GM08714 (cell line): ENCODE measurements around the gene NXPH4.

ENCODE experiments used
- H3K4me3 ChIP-seq: fragments of 200-500 bp; sonication (Bioruptor generic); 2 replicates; pipeline ENCODE4 v1.5.1; 2014; ENCODE audit warnings: mild to moderate bottlenecking, low read length, inconsistent platforms
- ZNF274 ChIP-seq: IDR thresholded peaks from 2 replicates; pipeline ENCODE4 v1.6.1; 2012; ENCODE audit warnings: mild to moderate bottlenecking, low read depth, low read length

Gene NXPH4

DNA sequence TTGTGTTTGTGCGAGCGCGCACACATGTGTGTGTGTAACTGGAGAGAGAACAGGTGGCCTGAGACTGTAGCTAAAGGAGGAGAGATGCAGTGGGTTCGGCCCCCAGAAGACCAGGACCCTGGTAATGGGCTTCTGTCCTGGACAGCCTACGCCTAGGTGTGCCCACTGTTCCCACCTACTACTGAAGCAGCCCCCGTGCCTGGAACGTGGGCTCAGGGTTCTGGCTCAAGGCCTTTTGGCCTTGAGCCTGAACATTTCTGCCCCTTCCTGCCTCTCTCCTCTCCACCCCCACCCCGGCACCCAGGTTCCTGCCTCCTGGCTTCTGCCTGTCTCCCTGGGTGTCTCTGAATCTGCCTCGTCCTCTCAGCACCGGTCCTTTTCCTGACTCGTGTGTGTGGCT, 1.5 kb upstream of the NXPH4 start:
- H3K4me3 ChIP-seq = no peak overlapping the region
- TF ChIP-seq ZNF274 = no peak

DNA sequence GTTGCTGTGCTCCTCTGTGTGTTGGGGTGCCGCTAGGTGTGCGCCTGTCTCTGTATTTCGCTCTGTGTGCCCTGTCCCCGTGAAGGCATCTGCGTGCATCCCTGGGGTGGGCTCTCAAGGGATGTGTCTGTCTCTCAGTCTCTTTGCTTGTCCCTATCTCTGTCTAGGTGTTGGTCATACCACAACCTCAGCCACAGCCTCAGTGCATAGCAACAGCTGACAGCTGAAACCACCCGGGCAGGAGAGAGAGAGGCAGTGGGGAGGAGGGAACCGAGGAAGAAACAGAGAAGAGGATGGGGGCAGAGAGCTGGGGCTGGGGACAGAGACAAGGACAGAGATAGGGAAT, 953 bp upstream of the NXPH4 start:
- no peak overlapping the region; the same call in 1 of the 2 replicates for H3K4me3 ChIP-seq
- no peak for TF ChIP-seq ZNF274

DNA sequence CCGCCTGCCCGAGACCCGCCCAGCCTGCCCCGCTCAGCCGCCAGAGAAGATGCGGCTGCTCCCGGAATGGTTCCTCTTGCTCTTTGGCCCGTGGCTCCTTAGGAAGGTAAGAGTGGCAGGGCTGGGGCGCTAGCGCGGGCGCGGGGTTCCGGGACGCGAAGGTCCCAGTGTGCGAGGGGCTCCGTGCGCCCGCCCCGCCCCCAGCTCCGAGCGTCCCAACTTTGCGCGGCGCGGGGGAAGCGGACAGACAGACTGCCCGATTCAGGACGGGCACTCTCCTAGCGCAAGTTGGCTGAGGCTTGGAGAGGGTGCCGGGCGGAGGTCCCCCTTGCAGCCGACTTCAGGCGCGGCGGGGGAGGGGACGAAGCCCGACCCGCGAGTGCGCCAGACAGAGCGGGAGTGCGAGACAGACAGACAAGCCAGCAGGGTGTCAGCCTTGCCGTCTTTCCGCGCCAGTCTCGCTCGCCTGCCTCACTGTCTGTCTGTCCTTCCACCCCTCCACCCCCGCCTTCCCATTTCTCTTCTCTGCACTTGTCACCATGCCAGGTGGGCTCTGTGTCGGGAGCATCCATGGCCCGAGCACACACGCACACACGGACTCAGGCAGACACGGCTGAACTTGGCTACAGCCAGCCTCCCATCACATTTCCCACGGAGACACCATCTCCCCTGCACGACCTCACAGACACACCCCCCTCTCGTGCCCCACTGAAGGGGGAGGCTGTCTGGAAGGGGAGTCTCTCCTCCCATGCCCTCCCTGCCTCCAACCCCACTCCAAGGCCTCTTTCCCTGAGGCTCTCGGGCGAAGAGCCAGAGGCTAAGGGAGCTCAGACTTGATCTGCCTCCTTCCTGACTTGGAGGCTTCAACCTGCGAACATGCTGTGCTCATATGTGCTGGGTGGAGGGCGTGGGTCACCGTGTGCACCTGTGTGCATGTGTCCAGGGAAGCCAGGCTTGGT, 606 bp downstream of the NXPH4 start:
- H3K4me3 ChIP-seq = peak overlapping the region; percentile 35; the same call in 1 of the 2 replicates
- TF ChIP-seq ZNF274 = no peak

DNA sequence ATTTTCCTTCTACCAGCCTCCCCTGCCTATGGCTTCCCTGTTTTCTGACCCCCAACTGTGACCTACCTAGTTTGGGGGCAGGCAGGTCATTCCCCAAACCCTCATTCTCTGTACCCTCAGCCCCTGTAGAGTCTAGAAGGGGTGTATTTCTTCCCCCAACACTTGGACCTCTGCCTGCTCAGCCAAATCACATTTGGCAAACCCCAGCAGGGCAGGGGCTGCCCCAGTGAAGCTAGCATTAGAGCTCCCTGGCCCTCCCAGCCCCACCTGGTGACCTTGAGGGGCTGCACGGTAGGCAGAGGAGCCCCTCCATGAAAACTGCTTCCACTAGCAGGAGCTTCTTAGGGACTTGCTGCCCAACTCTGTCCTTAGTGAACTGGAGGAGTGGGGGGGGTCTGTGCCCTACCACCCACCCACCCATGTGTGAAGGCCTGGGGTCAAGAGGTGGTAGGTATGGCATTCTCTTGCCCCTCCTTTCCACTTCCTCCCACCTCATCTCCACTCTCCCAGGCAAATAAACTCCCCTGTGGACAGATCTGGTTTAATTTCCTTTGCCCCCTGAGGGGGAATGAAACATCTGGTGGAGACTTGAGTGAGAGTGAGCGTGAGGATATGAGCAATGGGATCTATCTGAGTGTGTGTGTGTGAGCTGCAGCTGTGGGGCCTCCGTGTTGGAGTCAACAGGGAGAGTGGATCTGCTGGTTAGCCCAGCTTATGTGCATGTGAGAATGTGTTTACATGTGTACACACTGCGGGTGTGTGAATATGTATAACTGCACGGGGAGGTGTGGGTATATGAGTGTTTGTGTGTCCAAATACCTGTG, 1.6 kb downstream of the NXPH4 start:
- no peak for TF ChIP-seq ZNF274
- no peak overlapping the region for H3K4me3 ChIP-seq

DNA sequence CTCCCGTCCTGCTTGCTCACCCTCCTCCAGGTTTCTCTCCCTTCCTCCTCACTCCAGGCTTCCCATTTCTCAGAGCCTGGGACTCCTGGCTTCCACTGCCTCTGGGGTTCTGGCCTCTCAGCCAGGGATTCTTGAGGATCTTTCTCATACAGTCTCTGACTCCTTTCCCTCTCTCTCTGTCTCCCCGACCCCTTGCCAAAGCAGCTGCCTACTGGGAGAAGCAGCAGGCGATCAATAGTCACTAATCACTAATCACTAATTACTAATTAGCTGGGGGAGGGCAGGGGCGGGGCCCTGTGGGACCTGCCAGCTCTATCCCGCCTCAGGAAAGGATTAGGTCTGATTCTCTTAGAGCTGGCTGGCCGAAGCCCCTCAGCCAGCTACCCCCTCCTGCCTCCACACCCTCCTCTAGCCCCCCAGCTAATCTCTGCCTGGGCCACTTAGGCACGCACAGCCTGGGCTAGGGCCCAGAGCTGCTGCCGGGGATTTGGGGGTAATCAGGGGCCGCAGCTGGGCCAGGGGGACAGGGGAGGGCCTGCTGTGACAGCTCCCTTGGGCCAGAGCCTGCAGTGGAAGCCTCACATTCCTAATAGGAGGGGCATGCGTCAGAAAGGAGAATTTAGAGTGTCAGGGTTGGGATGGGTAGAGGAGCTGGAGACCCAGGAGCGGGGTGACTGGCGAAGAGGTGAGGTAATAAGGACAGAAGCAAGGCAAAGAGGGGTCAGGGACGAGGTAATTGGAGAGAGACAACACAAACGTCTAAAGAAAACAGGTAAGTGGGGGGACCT, 2.8 kb downstream of the NXPH4 start:
- no peak overlapping the region for H3K4me3 ChIP-seq
- no peak for TF ChIP-seq ZNF274

DNA sequence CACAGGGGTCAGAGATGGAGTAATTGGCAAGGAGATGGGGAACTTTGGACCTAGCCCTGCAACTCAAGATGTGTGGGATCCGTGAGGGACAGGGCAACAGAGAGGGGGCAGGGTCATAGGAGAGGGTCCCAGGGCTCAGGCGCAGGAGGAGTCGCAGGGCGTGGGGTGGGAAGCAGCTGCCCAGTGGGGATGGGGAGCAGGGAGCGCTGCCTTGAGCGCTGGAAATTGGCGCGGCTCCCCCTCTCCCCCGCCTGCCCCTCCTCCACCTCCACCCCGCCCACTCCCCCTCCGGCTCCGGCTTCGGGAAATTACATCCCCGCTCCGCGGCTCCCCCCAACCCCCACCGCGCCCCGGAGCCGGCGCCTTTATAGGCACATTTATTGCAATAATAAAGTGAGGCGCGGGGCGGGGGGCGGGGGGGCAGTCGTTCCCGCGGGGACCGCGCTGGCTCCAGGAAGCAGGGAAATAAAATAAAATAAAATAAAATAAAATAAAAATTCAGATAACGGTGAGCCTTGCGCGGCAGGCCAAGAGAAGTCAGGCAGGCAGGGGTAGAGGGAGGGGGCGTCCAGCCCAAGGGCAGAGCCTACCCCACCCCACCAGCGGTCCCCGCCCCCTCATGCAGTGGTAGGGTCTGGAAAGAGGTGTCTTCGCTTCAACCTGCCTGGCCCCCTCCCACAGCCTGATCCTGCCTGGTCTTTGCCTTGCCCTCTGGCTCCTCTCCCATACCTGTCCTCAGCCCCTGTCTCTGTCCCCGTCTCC, 3.6 kb downstream of the NXPH4 start:
- no peak for TF ChIP-seq ZNF274
- H3K4me3 ChIP-seq = no peak overlapping the region

DNA sequence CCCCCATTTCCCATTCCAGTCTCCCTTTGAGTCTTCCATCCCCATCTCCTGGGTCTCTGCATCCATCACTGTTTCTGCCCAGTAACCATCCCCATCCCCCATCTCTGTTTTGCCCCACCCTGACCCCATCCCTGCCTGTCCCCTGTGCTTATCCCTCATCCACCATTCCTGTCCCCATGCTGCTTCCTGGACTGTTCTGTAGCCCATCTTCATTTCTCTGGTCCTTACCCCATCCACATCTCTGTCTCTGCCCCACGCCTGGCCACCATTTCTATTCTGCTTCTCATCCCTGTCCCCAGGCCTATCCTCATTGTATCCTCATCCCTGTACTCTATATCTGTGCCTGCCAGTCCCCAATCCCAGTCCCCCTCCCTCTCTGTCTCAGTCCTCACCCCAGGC, 4.2 kb downstream of the NXPH4 start:
- TF ChIP-seq ZNF274 = no peak
- H3K4me3 ChIP-seq = no peak overlapping the region

DNA sequence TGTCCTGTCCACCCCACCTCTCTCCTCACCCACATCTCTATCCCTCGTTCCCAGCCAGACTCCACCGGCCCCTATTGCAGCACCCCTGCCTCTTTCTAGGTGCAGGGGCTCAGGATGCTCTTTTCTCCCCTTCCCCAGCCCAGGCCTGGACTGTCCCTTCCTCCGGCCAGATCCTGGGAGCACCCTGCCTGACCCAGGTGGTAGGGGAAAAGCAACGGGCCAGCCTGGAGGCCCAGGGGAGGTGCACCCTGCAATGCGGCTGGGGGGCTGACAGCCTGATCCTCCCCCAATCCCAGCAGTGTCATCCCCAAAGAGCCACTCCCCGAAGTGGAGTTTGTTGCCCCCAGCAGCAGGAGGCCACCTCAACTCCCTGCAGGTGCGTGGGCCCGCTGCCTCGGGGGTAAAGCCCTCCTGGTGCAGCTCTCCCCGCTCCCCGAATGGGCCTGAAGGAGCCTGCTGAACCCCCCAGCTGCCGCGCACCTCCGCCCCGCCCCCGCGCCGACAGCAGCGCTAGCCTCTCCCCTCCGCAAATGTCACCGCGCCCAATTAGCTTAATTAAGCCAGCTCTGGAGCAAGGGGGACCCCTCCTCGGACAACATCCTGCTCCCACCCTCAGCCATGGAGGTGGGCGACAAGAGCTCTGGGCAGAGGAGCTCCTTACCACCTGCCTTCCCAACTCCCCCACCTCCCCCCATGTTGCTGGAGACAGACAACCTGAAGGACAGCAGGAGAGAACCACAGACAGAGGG, 4.7 kb downstream of the NXPH4 start:
- no peak for TF ChIP-seq ZNF274
- no peak overlapping the region for H3K4me3 ChIP-seq

DNA sequence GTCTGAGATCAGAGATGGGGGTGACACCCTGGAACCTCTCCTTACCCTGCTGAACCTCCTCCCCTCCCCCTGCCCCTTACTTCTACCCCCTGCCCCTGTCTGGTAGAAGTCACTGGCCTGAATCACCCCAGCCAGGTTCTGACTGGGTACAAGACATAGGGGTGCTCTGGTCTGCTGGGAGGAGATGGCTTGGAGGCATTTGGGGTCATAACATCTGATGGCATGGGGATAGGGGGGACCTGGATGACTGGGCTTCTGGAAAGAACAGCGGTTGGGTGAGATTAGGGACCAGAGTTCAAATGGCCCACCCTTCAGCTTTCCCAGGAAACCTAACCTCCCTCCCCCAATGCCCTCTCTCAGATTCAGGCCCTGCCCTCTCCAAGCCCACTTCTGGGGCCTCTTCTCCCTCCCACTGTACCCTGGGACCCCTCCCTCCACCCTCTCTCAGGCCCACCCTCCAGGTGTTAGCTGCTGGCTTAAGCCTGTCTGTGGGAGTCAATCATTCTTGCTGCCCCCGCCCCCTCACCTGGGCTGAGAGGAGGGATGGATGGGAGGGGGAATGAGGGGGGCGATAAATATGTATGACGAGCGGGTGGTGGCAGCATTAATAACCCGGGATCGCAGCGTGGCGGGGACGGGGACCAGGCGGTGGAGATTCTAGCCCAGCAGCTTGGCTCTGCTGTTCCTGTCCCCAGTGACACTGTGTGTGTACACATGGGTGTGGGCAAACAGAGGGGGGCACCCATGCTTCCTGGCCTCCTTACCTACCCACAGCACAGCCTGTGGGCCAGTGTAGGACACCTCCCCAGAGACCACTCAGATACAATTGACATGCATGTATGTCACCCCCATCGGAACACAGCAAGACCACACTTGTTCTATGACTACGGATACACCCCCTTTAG, 5.9 kb downstream of the NXPH4 start:
- H3K4me3 ChIP-seq = no peak overlapping the region
- TF ChIP-seq ZNF274 = no peak

DNA sequence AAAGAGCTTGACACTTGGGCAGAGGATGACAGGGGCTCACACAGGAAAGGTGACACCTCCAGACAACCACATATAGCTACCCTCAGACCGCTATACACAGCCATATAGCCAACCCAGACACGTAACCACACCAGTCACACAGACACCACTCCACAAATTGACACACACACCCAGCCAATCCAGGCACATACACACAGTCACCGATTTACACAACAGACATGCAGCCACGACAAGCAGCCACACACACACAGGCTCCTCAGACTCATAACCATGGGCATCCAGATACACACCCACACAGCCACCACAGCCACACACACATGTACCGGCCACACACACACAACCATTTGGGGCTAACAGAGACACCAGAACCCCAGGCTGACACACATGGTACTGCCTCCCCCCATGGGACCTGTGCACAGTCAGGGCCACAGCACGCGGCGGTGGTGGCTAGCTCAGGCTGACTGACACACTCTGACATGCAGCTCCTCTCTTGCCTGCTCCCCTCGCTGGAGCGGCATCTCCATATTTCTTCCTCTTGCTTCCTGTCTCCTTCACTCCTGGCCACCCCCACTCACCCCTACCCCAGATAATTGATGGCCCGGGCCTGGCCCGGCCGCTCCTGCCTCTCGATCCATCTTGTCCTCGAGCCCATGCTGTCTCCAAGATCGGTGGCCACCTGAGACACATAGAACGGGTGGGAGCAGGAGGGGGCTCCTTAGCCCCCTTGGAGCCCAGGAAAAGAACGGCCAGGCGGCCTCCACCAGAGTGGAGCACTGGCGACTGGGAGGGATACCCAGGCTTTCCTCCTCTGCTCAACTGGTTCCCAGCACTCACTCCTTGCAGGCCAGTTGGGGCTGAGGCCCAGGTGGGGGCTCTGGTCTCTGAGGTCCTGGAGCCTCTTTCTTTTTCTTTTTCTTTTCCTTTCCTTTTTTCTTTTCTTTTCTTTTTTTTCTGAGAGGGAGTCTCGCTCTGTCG, 6.9 kb downstream of the NXPH4 start:
- TF ChIP-seq ZNF274 = no peak
- no peak overlapping the region for H3K4me3 ChIP-seq
